ENCODE results near the gene WNT7B. TPM values are rescaled to one million over a fixed set of nuclear protein-coding genes. Genes with fewer than 3 reads are reported as not detected.

Gene WNT7B
- total RNA-seq, 1 experiment from 2014 or later: 66.9 TPM

GRCh38 chr22:45965563-45965962 is 11.4 kb downstream of the WNT7B start:
- H4K20me1 ChIP-seq (ENCODE audit: insufficient read depth): peaks cover 94% of the 10 kb centered on the region
- H3K4me3 ChIP-seq: no peak overlapping the region
- 0 out of 2 replicates have a peak, but pooled peaks cover 8% of the 10 kb centered on the region for H3K36me3 ChIP-seq (ENCODE audit: low read depth)
- H3K4me1 ChIP-seq (replicated peaks; ENCODE audit: insufficient read depth): peaks cover 53% of the 10 kb centered on the region
- intact Hi-C loops (cut with micrococcal nuclease; ENCODE audit: unreplicated experiment): no loop called here
- no peaks in the 10 kb centered on the region for H3K27me3 ChIP-seq (ENCODE audit: insufficient read depth, low read depth)
- no peaks in the 10 kb centered on the region for H3K9me2 ChIP-seq (ENCODE audit: insufficient read depth)
- ChIA-PET POLR2A (ENCODE audit: unreplicated experiment) (interaction anchor here (0.7 kb wide), 1 partner anchor 62 kb away, joined by 3 read pairs; no protein-coding TSS in a partner anchor), CTCF (no interaction called here)
- H3F3A ChIP-seq (ENCODE audit: insufficient read depth, low read depth): peaks cover 26% of the 10 kb centered on the region; the same call in 1 of the 2 replicates
- H3K4me2 ChIP-seq: no peak overlapping the region
- no TSS peak for BruUV-seq (replicated peaks)
- TF ChIP-seq EZH2 (IDR thresholded peaks at IDR 0.05; ENCODE audit: low read depth) (no peak), CTCF (conservative IDR thresholded peaks at IDR 0.05) (no peak)
- H3K27ac ChIP-seq: no peak overlapping the region
- no peaks in the 10 kb centered on the region for H3K9me3 ChIP-seq (ENCODE audit: insufficient read depth, low read depth)
- H3K79me2 ChIP-seq (ENCODE audit: low read depth): peaks cover 98% of the 10 kb centered on the region
- DNase-seq: no peak
- no peak overlapping the region for H2AFZ ChIP-seq

- ChIA-PET CTCF (no interaction called here), POLR2A (ENCODE audit: unreplicated experiment) (interaction anchor here (0.7 kb wide), 1 partner anchor 61 kb away, joined by 3 read pairs; no protein-coding TSS in a partner anchor)
- peaks cover 53% of the 10 kb centered on the region for H3K4me1 ChIP-seq (replicated peaks; ENCODE audit: insufficient read depth)
These were observed 11.9 kb downstream of the WNT7B start for GRCh38 chr22:45964926-45965527.

GRCh38 chr22:45964372-45964771 is 12.6 kb downstream of the WNT7B start:
- H2AFZ ChIP-seq: no peak overlapping the region
- no TSS peak for BruUV-seq (replicated peaks)

More at GRCh38 chr22:45964926-45965527, 11.9 kb downstream of the WNT7B start:
- Histone ChIP-seq H3K36me3 (ENCODE audit: low read depth) (0 out of 2 replicates have a peak, but pooled peaks cover 8% of the 10 kb centered on the region), H3F3A (ENCODE audit: insufficient read depth, low read depth) (peaks cover 26% of the 10 kb centered on the region; the same call in 1 of the 2 replicates), H2AFZ (no peak overlapping the region), H3K4me2 (no peak overlapping the region), H3K79me2 (ENCODE audit: low read depth) (peaks cover 98% of the 10 kb centered on the region), H4K20me1 (ENCODE audit: insufficient read depth) (peaks cover 94% of the 10 kb centered on the region), H3K27ac (no peak overlapping the region), H3K9me3 (ENCODE audit: insufficient read depth, low read depth) (no peaks in the 10 kb centered on the region), H3K27me3 (ENCODE audit: insufficient read depth, low read depth) (no peaks in the 10 kb centered on the region), H3K4me3 (no peak overlapping the region), H3K9me2 (ENCODE audit: insufficient read depth) (no peaks in the 10 kb centered on the region)
- intact Hi-C loops (cut with micrococcal nuclease; ENCODE audit: unreplicated experiment): no loop called here
- no peak for TF ChIP-seq EZH2 (IDR thresholded peaks at IDR 0.05; ENCODE audit: low read depth)
- no peak for TF ChIP-seq CTCF (conservative IDR thresholded peaks at IDR 0.05)
- DNase-seq: no peak
- no TSS peak for BruUV-seq (replicated peaks)

More at GRCh38 chr22:45964372-45964771, 12.6 kb downstream of the WNT7B start:
- Histone ChIP-seq H3K9me2 (ENCODE audit: insufficient read depth) (no peaks in the 10 kb centered on the region), H4K20me1 (ENCODE audit: insufficient read depth) (peaks cover 94% of the 10 kb centered on the region), H3K79me2 (ENCODE audit: low read depth) (peaks cover 98% of the 10 kb centered on the region), H3K4me3 (no peak overlapping the region), H3K4me1 (replicated peaks; ENCODE audit: insufficient read depth) (peaks cover 46% of the 10 kb centered on the region), H3F3A (ENCODE audit: insufficient read depth, low read depth) (peaks cover 21% of the 10 kb centered on the region; the same call in 1 of the 2 replicates), H3K9me3 (ENCODE audit: insufficient read depth, low read depth) (no peaks in the 10 kb centered on the region), H3K27me3 (ENCODE audit: insufficient read depth, low read depth) (no peaks in the 10 kb centered on the region), H3K36me3 (ENCODE audit: low read depth) (0 out of 2 replicates have a peak, but pooled peaks cover 8% of the 10 kb centered on the region), H3K27ac (no peak overlapping the region), H3K4me2 (no peak overlapping the region)
- no peak for TF ChIP-seq EZH2 (IDR thresholded peaks at IDR 0.05; ENCODE audit: low read depth)
- no peak for TF ChIP-seq CTCF (conservative IDR thresholded peaks at IDR 0.05)
- intact Hi-C loops (cut with micrococcal nuclease; ENCODE audit: unreplicated experiment): no loop called here
- no peak for DNase-seq
- ChIA-PET POLR2A (ENCODE audit: unreplicated experiment) (no interaction called here), CTCF (no interaction called here)

Data from PC-9 (cell line).